HEK293 (cell line): ENCODE data around the gene LAG3.

ENCODE experiments used
- CTCF ChIA-PET: fragments of 350-600 bp; formaldehyde crosslinking; extraction: SDS; loops from one replicate; lab custom pipeline; 2021; ENCODE audit warnings: antibody characterized with exemption; lab: Yijun Ruan, JAX
- POLR2A ChIA-PET: fragments of 300-600 bp; formaldehyde crosslinking; extraction: SDS; loops from one replicate; lab custom pipeline; 2020; ENCODE audit warnings: antibody characterized with exemption, inconsistent platforms; lab: Yijun Ruan, JAX
- H3K27ac ChIP-seq: fragments of 200-500 bp; sonication (Bioruptor generic); 2 replicates; pipeline ENCODE4 v1.5.1; 2014; ENCODE audit warnings: low read depth, low read length, control low read depth, inconsistent platforms; ENCODE audit errors: extremely low read depth
- H3K36me3 ChIP-seq, 2 experiments: fragments of 200-500 bp in 1 of 2; sonication (Bioruptor generic) in 1 of 2; 1 replicate in 1 of 2; 2 replicates in 1 of 2; pipeline ENCODE4 v1.5.1; 2014 to 2017; ENCODE audit warnings: inconsistent platforms in 2 of 2, low read length in 2 of 2; ENCODE audit not compliant: control insufficient read depth in 2 of 2, insufficient read depth in 1 of 2
- H3K4me1 ChIP-seq: fragments of 200-500 bp; sonication (Bioruptor generic); 2 replicates; pipeline ENCODE4 v1.5.1; 2014; ENCODE audit warnings: mild to moderate bottlenecking, low read length, inconsistent platforms; ENCODE audit not compliant: control insufficient read depth, insufficient read depth
- H3K4me3 ChIP-seq: 2 replicates; pipeline ENCODE4 v1.5.1; 2011; ENCODE audit warnings: low read depth, mild to moderate bottlenecking, control low read depth, low read length, moderate library complexity
- H3K9me3 ChIP-seq: fragments of 200-500 bp; sonication (Bioruptor generic); 2 replicates; pipeline ENCODE4 v1.5.1; 2014; ENCODE audit warnings: low read depth, low read length, inconsistent platforms; ENCODE audit not compliant: control insufficient read depth, insufficient read depth
- CTCF ChIP-seq: fragments of 450-650 bp; formaldehyde crosslinking; IDR thresholded peaks from 2 replicates; pipeline ENCODE4 v1.5.1; 2016; ENCODE audit warnings: missing biosample characterization, missing genetic modification characterization
- INSM2 ChIP-seq: fragments of 450-650 bp; formaldehyde crosslinking; IDR thresholded peaks from 2 replicates; pipeline ENCODE4 v1.5.1; 2016; ENCODE audit warnings: missing biosample characterization, missing genetic modification characterization
- KLF10 ChIP-seq: fragments of 450-650 bp; IDR thresholded peaks from 2 replicates; pipeline ENCODE4 v1.5.1; 2018; ENCODE audit warnings: missing biosample characterization, mild to moderate bottlenecking, missing genetic modification characterization
- MZF1 ChIP-seq: fragments of 450-650 bp; formaldehyde crosslinking; IDR thresholded peaks from 2 replicates; pipeline ENCODE4 v1.5.1; 2017; ENCODE audit warnings: missing biosample characterization, missing genetic modification characterization, borderline replicate concordance
- PRDM4 ChIP-seq: fragments of 450-650 bp; formaldehyde crosslinking; IDR thresholded peaks from 2 replicates; pipeline ENCODE4 v1.5.1; 2017; ENCODE audit warnings: missing biosample characterization, missing genetic modification characterization
- TSHZ1 ChIP-seq: fragments of 450-650 bp; formaldehyde crosslinking; IDR thresholded peaks from 2 replicates; pipeline ENCODE4 v1.5.1; 2016; ENCODE audit warnings: missing biosample characterization, missing genetic modification characterization, borderline replicate concordance
- ZNF18 ChIP-seq: fragments of 450-650 bp; formaldehyde crosslinking; IDR thresholded peaks from 2 replicates; pipeline ENCODE4 v1.5.1; 2016; ENCODE audit warnings: missing biosample characterization, missing genetic modification characterization
- ZNF184 ChIP-seq: fragments of 450-650 bp; IDR thresholded peaks from 2 replicates; pipeline ENCODE4 v1.5.1; 2018; ENCODE audit warnings: missing biosample characterization, mild to moderate bottlenecking, missing genetic modification characterization
- ZNF211 ChIP-seq: fragments of 450-650 bp; formaldehyde crosslinking; IDR thresholded peaks from 2 replicates; pipeline ENCODE4 v1.5.1; 2016; ENCODE audit warnings: low read depth, missing biosample characterization, missing genetic modification characterization
- ZNF548 ChIP-seq: fragments of 450-650 bp; formaldehyde crosslinking; IDR thresholded peaks from 2 replicates; pipeline ENCODE4 v1.5.1; 2016; ENCODE audit warnings: missing biosample characterization, missing genetic modification characterization
- ZNF571 ChIP-seq: fragments of 450-650 bp; formaldehyde crosslinking; IDR thresholded peaks from 2 replicates; pipeline ENCODE4 v1.5.0; 2017; ENCODE audit warnings: missing biosample characterization, missing genetic modification characterization
- ZNF621 ChIP-seq: fragments of 450-650 bp; formaldehyde crosslinking; IDR thresholded peaks from 2 replicates; pipeline ENCODE4 v1.5.1; 2017; ENCODE audit warnings: missing biosample characterization, missing genetic modification characterization
- ZNF629 ChIP-seq: fragments of 450-650 bp; formaldehyde crosslinking; IDR thresholded peaks from 2 replicates; pipeline ENCODE4 v1.5.1; 2017; ENCODE audit warnings: missing biosample characterization, missing genetic modification characterization
- ZXDB ChIP-seq: fragments of 450-650 bp; formaldehyde crosslinking; IDR thresholded peaks from 2 replicates; pipeline ENCODE4 v1.5.1; 2016; ENCODE audit warnings: missing biosample characterization, missing genetic modification characterization
- TF ChIP-seq, protein P1 (sequence below): fragments of 450-650 bp; formaldehyde crosslinking; IDR thresholded peaks from 2 replicates; pipeline ENCODE4 v1.5.1; 2016; ENCODE audit warnings: missing biosample characterization, missing genetic modification characterization

LAG3 gene

GRCh38 chr12:6747216-6747615 lies 25.1 kb upstream of the LAG3 start:
- H3K4me1 ChIP-seq, result no peaks in the 10 kb centered on the region

More at GRCh38 chr12:6747216-6747615, 25.1 kb upstream of the LAG3 start:
- TF ChIP-seq, protein P1, sequence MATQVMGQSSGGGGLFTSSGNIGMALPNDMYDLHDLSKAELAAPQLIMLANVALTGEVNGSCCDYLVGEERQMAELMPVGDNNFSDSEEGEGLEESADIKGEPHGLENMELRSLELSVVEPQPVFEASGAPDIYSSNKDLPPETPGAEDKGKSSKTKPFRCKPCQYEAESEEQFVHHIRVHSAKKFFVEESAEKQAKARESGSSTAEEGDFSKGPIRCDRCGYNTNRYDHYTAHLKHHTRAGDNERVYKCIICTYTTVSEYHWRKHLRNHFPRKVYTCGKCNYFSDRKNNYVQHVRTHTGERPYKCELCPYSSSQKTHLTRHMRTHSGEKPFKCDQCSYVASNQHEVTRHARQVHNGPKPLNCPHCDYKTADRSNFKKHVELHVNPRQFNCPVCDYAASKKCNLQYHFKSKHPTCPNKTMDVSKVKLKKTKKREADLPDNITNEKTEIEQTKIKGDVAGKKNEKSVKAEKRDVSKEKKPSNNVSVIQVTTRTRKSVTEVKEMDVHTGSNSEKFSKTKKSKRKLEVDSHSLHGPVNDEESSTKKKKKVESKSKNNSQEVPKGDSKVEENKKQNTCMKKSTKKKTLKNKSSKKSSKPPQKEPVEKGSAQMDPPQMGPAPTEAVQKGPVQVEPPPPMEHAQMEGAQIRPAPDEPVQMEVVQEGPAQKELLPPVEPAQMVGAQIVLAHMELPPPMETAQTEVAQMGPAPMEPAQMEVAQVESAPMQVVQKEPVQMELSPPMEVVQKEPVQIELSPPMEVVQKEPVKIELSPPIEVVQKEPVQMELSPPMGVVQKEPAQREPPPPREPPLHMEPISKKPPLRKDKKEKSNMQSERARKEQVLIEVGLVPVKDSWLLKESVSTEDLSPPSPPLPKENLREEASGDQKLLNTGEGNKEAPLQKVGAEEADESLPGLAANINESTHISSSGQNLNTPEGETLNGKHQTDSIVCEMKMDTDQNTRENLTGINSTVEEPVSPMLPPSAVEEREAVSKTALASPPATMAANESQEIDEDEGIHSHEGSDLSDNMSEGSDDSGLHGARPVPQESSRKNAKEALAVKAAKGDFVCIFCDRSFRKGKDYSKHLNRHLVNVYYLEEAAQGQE, result no peak
- no peak for TF ChIP-seq TSHZ1 (tag by site-specific recombination)
- TF ChIP-seq ZNF571 (tag by site-specific recombination), result no peak
- no peak for TF ChIP-seq CTCF (tag by site-specific recombination)
- TF ChIP-seq ZXDB (tag by site-specific recombination), result no peak
- TF ChIP-seq MZF1 (tag by site-specific recombination), result no peak
- no peak for TF ChIP-seq ZNF629 (tag by site-specific recombination)
- TF ChIP-seq ZNF211 (tag by site-specific recombination), result no peak
- no peak for TF ChIP-seq ZNF621 (tag by site-specific recombination)
- TF ChIP-seq KLF10 (tag by site-specific recombination), result no peak
- TF ChIP-seq ZNF184 (tag by site-specific recombination), result no peak
- no peak for TF ChIP-seq ZNF548 (tag by site-specific recombination)
- no peak for TF ChIP-seq ZNF18 (tag by site-specific recombination)
- TF ChIP-seq INSM2, result no peak
- no peak for TF ChIP-seq PRDM4
- POLR2A ChIA-PET, result interaction anchor here (0.7 to 1.0 kb wide), 3 partner anchors 18 to 48 kb away, joined by 3 to 4 read pairs (median 4); partner anchors contain the start of gene COPS7A
- Histone ChIP-seq H3K4me3 (no peak overlapping the region), H3K27ac (no peak overlapping the region), H3K9me3 (no peaks in the 10 kb centered on the region), H3K36me3 (peaks cover 39 to 66% of the 10 kb centered on the region in 2 experiments)
- CTCF ChIA-PET, result interaction anchor here (1.0 kb wide), 1 partner anchor 184 kb away, joined by 5 read pairs; no protein-coding TSS in a partner anchor
